NCI-H128 (cell line): ENCODE data around the gene PPARD.

ENCODE experiments used
- DNase-seq: peaks from one replicate; lab custom pipeline; 2025; ENCODE audit not compliant: unreplicated experiment; lab: John Stamatoyannopoulos, UW

PPARD gene

DNA sequence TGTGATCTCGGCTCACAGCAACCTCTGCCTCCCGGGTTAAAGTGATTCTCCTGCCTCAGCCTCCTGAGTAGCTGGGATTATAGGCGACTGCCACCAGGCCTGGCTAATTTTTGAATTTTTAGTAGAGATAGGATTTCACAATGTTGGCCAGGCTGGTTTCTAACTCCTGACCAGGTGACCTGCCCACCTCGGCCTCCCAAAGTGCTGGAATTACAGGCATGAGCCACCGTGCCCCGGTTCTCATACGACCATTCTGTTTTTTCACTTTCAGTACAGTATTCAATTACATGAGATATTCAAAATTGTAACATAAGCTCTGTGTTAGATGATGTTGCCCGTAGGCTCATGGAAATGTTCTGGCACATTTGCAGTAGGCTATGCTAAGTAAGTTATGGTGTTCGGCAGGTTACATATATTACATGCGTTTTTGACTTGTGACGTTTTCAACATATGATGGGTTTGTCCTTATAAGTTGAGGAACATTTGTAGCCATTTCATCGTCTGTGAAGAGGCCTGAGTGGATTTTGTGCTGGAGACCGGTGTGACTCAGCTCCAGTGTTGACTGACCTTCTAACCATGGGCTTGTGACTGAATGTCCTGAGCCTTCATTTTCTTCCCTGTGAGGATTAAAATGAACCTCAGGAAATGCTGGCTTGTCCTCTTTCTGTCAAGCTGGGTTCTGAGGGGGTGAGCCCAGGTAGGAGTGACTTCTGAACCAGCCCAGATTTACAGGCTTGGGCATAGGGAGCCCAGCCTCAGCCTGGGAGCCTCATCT, 12.2 kb downstream of the PPARD start:
- no peak for DNase-seq

DNA sequence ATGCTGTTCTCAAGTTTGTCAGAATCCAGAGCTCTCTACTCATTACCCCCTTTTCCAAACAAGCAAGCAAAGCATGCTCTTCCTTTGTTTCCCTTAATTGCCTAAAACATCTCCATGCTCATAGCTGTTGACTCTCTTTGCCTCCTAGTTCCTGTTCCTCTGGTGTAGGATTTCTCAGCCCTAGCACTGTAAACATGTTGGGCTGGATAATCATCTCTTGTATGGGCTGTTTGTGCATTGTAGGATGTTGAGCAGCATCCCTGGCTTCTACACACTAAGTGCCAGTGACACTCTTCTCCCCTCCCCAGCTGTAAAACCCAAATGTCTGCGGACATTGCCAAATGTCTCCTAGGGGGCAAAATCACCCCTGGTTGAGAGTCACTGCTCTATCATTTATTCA, 14.0 kb downstream of the PPARD start:
- DNase-seq, result no peak

DNA sequence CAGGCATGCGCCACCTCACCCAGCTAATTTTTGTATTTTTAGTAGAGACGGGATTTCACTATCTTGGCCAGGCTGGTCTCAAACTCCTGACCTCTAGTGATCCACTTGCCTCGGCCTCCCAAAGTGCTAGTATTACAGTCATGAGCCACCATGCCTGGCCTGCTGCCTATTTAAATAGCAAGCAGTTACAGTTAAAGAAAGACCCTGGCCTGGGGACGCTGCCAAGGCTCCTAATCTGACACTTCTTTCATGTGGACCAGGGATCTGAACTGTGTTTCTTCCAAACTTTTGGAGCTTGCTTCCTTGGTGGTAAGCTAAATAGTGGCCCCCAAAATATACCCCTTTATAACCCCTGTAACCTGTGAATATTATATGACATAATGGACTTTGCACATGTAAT, 15.3 kb downstream of the PPARD start:
- no peak for DNase-seq

DNA sequence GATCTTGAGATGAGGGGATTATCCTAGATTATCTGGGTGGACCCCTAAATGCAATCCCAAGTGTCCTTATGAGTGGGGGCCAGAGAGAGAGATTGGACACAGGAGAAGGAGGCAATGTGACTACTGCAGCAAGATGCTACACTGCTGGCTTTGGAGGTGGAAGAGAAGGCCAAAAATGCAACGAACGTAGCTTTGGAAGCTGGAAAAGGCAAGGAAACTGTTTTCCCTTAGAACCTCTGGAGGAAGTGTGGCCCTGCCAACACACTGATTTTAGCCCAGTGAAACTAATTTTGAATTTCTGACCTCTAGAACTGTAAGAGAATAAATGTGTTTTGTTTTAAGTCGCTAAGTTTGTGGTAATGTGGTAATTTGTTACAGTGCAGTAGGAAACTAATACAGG, 15.7 kb downstream of the PPARD start:
- DNase-seq, result no peak

DNA sequence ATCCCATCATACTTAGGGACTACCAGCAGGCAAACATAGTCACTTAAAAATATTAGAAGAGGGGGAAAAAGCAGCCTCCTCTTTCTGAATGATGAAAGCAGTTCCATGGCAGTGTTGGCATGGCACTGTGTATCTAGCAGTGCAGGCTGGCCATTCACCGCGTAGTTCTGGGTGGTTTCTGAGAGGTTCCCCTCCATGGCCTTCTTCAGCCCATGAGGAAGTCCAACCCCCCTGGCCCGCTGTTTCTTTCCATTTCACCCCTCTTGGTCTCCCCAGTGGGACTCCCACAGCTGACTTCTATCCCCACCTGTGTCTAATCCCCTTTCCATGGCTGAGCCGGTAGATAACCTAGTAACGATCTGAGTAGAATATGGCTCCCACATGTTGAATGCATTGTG, 17.0 kb downstream of the PPARD start:
- DNase-seq, result no peak

DNA sequence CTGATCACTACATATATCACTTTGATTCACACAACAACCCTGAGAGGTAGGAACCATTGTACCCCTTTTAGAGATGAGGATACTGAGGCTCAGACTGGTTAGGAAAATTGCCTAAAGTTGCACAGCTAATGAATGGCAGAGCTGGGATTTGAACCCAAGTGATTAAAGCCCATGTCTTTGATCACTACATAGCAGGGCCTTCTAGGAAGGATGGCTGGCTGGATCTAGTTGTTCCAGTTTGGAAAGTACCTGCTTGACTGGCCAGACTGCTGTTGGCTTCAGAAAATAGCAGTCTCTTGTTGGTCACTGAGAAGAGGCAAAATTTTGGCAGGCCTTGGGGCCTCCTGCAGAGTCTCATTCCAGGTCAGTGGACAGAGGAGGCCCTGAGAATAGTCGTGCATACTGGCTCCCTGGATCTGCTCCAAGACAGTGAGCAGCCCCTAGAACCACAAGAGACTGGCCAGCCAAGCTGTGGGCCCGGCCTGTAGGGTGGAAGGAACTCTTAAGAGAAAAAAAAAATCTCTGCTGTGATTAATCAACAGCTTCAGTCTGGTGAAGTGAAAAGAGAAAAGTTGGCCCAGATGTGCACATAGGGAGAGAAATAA, 17.5 kb downstream of the PPARD start:
- DNase-seq, result no peak

DNA sequence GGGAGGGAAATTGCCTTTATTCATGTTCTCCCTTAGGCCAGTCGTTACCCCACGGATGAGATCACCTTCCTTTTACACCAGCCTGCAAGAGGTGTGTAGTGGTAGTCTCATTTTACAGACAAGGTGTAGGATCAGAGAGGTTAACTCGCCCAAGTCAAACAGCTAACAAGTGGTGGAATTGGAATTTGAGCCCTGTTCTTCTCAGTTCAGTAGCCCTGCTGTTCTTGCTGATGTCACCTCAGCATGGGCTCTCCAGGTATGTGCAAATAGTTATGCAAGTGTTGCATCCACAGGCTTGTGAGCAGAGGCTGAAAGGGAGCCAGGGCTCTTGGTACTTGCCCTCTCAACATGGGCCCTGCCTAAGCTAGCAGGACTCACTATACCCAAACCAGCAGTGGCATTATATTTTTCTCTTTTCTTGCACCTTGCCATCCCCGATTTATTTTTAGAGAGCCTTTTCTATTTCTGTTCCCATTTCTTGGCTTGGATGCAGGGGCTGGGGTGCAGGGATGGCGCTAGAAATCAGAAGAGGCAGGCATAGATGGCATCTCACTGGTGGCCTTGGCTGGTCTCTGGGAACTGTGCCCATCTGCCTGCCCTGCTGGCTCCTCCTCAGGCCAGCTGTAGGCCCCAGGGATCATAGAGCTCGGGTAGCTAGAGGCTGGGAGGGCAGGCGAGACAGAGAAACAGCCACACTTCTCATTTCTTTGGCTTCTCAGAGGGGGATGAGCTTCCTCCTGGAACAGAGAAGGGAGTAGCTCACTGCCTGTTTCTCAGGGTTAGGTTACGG, 18.2 kb downstream of the PPARD start:
- DNase-seq, result no peak

DNA sequence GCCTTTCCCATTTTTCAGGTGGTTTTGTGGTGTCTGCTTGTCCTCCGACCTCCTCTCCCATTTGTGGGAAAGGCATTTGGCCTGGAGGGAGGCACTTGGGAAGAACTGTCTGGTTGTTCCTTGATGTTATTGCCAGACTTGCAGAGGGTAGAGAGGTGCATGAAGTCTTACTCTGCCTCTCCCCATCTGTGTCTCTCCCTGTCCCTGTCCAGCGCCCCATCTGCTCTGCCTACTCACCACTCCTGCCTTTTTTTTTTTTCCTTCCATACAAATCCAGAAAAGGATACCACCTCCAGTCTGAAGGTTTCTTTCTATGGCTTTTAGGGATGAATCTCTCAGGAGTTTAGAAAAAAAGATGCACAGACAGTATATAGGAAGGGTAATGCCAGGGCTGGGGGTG, 19.8 kb downstream of the PPARD start:
- DNase-seq, result no peak

DNA sequence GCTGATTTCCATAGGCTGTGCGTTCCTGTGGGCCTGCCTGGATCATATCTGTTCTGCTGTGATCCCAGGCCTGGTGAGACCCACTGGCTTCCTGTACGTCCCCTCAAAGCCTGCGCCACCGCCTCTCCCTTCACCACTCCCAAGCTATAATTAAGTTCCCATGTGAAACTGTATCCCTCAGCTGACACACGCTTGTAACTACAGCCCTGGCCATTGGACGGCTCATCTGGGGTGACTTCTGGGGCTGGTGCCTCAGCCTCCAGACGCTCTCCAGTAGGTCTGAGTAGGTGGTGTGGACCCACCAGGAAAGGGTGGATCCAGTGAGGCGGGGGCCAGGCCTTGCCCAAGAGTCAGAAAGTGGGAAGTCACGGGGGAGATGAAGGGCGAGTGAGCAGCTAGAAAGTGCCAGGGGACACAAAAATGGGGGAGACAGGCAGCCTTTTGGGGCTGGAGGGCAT, 21.0 kb downstream of the PPARD start:
- DNase-seq, result no peak

DNA sequence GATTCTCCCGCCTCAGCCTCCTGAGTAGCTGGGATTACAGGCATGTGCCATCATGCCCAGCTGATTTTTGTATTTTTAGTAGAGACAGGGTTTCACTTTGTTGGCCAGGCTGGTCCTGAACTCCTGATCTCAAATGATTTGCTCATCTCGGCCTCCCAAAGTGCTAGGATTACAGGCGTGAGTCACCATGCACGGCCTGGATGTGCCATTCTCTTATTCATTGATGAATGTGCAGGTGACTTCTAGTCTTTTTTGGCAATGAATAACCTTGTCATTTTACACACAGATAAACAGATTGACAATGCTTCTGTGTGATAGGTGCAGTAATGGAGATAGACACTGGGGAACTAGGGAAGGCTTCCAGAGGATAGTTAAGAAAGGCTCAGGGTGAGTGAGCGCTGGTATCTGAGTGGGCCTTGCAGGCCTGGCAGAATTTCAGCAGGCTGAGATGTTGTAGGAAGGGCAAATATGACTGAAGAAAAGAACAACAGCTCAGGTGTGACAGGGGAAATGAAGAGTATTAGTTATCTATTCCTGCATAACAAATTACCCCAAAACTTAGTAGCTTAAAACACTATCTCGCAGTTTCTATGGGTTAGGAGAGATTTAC, 23.3 kb downstream of the PPARD start:
- DNase-seq, result no peak

DNA sequence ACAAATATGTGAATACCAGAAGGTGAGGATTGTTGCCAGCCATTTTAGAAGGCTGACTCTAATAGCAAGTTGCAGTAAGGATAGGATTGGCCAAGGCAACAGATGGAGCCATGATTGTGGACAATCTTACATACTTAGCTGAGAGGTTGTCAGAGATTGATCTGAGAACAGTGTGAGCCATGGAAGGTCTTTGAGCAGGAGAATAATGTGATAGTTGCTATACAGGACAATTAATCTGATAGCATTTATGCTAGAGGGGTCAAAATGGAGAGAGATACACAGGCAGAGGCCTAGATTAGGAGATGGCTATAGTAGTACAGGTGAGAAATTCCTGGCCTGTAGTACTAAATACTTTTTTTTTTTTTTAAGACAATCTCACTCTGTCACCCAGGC, 23.8 kb downstream of the PPARD start:
- DNase-seq, result no peak

DNA sequence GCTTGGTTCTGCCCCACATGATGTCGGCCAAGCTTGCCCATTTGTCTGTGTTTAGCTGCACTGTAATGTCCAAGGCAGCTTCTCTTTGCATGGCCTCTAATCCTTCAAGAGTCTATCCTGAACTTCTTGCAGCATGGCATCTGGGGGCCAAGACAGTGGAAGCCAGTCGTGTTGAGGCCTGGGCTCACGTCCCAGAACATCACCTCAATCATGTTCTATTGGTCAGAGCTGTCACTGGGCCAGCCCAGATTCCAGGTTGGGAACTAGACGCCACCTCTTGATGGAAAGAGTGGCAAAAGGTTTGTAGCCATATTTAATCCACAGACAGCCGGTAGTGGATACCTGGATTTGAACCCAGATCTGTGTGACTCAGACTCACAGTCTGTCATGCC, 25.3 kb downstream of the PPARD start:
- DNase-seq, result no peak

DNA sequence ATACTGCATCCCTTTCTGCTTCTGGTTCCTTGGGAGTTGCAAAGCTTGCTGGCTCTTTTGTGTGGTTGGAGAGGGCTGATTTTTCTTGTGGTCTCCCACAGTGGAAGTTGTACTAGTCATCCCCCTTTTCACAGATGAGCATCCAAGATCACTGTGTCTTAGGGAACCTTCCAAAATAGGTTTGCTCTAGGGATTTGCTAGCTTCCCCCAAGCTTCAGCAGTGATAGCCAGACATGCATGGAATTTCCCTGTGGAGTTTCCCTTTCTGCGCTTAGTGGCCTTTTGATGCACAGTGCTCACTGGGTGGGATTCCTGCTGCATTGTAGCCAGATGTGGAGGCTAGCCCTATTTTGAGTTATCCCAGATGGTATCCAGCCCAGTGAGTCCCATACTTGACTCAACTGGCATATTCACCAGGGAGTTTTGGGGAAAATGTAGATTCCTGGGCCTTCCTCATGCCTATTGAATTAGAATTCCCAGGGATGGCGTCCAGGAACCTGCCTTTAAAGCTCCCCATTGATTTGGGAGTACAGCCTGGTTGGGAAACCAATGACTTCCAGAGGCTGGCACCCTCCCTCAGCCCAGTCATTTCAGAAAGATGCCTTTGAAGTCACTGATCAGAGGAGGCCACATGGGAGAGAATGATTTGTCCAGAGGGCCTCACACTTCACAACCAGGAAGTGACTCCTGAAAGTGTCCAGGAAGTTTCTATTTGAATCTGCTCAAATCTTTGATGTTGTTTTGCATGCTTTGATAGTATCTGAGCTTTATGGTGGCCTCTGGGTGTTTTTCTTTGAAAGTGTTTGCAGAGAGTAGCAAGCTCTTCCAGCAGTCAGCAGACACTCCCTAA, 25.9 kb downstream of the PPARD start:
- no peak for DNase-seq

DNA sequence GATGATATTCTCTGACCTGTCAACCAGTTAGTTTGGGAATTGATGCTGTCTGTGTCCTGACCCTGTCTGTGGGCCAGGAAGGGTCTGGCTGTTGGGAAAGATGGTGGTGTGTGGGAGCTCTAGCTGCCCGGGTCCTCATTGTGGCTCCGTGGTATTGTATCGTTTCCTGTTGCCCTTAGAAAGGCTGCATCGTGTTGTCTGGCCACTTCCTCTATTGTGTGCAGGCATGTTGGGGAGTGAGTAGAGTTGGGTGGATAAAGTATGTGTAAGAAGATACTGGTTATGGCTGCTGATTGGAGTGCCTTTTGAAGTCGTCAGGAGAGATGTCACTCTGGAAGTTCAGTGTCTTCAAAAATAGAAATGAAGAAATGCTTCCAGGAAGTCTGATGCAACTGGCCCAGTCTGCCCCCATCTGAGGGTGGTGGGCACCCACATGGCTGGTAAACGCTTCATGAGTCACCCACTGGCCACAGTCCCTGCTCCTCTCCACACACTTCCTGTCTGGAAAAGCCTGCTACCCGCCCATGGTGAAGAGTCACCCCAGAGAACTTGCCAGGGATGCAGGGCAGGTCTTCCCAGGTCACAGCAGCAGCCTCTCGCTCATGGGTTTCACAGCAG, 27.9 kb downstream of the PPARD start:
- DNase-seq, result no peak

DNA sequence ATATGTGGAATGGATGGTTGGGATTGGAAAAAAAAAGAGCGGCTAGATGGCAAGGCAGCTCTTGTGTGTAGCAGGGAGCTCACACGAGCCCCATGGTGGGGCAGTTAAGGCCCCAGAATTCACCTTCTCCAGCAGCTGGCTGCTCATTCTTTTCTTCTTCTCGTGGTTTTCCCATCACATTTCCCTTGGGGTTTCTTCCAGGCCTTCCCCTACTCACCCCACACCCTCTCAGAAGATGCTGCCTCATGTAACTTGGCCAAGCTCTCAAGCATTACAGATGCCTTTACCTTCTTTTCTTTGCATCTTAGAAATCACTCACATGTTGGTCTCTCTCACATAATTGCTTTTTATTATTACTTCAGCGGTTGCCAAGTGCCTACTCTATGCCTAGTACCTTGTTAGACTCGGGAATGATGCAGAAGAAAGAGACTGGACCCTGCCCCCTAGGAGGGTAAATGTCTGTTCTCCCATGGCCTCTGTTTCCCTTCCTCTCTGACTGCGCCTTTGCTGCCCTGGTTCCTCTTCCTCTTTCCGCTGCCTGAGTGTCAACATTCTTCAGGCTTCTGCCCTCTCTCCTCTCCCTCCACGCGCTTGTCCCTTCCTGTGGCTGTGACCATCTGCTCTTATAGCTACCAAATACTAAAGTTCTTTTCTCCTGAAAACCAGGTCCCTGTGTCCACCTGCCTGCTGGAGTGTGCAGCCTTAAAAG, 28.6 kb downstream of the PPARD start:
- no peak for DNase-seq

DNA sequence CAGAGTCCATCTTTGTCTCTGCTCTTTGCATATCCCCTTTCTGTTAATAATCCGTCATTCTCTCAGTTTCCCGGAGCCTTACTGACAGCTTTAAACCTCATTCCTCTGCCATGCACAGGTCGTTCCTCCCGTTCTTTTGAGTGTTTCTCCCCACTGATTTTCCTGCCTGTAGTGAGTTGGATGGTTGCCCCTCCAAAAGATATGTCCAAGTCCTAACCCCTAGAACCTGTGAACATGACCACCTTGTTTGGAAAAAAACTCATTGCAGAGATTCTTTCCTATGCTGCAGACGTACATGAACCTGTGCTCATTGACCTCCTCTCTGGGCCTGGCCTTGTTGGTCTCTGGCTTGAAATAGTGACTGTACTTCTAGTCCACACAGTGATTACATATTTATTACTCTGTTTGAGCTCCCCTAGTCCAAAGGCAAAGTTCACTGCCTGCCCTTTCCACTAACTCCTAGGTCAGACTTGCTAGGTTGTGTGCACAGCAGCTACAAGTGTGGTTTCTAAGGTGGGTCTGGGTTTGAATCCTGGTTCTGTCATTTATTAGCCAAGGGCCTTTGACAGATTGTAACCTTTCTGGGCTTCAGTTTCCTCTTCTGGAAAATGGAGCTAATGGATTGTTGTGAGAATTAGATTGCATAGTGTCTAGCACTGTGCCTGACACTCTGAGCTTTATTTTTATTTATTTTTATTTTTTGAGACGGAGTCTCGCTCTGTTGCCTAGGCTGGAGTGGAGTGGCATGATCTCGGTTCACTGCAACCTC, 29.3 kb downstream of the PPARD start:
- DNase-seq, result no peak

DNA sequence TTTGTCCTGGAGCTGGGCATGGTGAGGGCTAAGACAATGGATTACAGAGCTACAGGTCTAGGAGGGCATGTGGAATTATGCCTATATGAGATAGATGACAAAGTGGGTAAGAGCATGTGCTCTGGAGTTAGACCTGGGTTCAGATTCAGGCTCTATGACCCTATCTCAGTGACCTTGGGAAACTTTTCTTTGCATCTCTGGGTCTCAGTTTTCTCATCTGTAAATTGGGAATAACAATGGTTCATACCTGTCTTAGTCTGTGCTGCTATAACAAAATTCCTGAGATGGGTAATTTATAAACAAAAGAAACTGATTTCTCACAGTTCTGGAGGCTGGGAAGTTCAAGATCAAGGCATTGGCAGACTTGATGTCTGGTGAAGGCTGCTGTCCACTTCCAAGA, 30.3 kb downstream of the PPARD start:
- DNase-seq, result no peak

DNA sequence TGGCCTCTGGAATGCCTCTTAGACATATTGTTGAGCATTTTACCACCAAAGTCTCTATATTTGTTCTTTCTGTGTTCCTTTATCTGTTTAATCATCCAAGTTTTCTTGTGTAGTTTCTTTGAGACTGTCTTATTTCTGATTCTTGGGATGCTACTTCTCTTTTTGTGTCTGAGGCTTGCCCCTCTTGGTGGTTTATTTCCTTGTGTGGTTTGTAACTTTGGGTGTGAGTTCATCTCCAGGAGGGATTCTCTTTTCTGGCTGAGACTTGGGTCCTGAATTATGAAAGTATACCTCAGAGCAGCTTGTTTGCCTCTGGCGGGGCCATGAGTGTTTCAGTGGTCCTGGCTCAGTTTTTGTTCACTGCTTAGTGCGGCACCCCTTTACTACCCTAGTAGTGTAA, 33.9 kb downstream of the PPARD start:
- DNase-seq, result no peak

DNA sequence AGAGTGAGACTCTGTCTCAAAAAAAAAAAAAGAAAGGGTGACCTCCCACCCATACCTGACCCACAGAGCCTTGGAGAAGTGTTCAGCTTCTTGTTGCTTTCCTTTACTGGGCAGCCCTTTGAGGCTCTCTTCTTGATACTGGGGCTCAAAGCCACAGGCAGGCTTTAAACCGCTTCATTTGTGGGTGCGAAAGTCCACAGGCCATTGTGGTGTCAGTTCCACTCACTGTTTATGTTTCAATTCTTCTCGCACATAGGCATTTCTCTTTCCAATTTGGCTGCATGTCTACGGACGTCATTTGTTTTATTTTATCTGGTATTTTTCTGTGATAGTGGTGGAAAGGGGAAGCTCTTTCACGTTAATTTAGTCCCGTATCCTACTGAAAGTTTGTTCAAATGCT, 34.6 kb downstream of the PPARD start:
- DNase-seq, result no peak
